GM13976 (cell line): ENCODE results near the gene KIF5B.
"Not testable (repeated sequence)": the region's sequence is repeated elsewhere in the genome, so short reads cannot be mapped to it uniquely, and the experiment has no call there.

Experiments
- DNase-seq: peaks from one replicate; pipeline ENCODE4 v3.0.0; 2012; ENCODE audit warnings: low spot score
- in situ Hi-C: fragments of 300-500 bp; cut with MboI; formaldehyde crosslinking; loops from one replicate; pipeline ENCODE4 v1.12.0; 2022; ENCODE audit warnings: low sequenced_read_pairs, mixed read lengths, inconsistent platforms; ENCODE audit not compliant: unreplicated experiment
- TF ChIP-seq, protein P1 (sequence below): IDR thresholded peaks from 2 replicates; pipeline ENCODE4 v1.5.1; 2012; ENCODE audit warnings: borderline replicate concordance, mild to moderate bottlenecking; ENCODE audit not compliant: insufficient read depth; ENCODE audit errors: extremely low read depth, missing control alignments, control extremely low read depth

KIF5B gene

DNA sequence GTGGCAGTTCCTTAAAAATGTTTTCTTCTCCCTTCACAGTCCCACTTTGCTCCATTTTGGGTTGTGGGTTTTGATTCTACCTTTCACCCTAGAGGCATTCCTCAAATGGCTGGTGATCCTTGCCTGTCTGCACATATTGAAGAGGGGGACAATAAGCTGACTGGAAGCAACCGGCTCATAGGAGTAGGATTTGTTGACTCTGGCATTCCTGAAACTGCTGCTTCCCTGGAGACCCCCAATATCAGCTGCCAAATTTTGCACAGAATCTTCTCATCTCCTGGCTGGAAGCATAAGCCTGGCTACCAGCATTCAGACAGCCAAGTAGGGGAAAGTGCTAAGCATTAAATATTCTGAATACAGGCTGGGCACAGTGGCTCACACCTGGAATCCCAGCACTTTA lies 53.7 kb downstream of the KIF5B start:
- in situ Hi-C loops, result no loop called here
- DNase-seq, result no peak
- TF ChIP-seq, protein P1, sequence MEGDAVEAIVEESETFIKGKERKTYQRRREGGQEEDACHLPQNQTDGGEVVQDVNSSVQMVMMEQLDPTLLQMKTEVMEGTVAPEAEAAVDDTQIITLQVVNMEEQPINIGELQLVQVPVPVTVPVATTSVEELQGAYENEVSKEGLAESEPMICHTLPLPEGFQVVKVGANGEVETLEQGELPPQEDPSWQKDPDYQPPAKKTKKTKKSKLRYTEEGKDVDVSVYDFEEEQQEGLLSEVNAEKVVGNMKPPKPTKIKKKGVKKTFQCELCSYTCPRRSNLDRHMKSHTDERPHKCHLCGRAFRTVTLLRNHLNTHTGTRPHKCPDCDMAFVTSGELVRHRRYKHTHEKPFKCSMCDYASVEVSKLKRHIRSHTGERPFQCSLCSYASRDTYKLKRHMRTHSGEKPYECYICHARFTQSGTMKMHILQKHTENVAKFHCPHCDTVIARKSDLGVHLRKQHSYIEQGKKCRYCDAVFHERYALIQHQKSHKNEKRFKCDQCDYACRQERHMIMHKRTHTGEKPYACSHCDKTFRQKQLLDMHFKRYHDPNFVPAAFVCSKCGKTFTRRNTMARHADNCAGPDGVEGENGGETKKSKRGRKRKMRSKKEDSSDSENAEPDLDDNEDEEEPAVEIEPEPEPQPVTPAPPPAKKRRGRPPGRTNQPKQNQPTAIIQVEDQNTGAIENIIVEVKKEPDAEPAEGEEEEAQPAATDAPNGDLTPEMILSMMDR, result no peak

DNA sequence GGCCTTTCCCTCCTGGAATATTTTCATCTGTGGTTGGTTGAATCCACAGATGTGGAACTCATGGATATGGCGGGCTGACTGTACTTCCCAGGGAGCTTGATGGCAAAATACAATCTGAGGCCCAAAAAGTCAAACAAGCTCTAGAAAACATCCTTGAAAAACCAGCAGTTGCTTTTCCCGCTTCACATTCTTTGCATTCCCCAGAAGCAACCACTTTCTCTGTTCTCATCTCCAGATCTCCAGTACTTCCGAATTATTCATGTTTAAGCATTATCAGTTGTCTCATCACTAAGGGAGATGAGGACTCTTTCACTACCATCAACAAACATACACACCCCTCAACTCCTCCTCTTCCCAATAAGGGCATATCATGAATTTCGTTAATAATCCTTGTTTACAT lies 55.3 kb downstream of the KIF5B start:
- DNase-seq, result no peak
- in situ Hi-C loops, result no loop called here
- TF ChIP-seq, protein P1, result no peak

DNA sequence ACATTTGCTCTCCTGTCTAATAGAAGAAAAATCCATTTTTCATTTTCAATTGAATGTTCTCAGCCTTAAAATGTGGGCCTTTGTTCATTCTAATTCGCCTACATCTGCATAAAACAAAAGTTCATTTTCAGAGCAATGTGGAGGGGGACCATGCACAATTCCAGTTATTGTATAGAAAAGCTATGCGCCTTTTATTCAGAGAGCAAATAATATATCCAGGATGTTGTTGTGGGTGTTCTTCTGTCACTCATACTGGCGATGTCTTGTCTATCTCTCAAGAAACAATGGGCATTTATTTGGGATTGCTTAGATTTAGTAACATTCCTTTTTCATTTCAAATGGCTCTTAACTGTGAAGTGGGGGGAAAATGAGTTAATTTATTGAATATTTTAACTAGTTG lies 56.4 kb downstream of the KIF5B start:
- TF ChIP-seq, protein P1, result no peak
- DNase-seq, result no peak
- in situ Hi-C loops, result no loop called here

DNA sequence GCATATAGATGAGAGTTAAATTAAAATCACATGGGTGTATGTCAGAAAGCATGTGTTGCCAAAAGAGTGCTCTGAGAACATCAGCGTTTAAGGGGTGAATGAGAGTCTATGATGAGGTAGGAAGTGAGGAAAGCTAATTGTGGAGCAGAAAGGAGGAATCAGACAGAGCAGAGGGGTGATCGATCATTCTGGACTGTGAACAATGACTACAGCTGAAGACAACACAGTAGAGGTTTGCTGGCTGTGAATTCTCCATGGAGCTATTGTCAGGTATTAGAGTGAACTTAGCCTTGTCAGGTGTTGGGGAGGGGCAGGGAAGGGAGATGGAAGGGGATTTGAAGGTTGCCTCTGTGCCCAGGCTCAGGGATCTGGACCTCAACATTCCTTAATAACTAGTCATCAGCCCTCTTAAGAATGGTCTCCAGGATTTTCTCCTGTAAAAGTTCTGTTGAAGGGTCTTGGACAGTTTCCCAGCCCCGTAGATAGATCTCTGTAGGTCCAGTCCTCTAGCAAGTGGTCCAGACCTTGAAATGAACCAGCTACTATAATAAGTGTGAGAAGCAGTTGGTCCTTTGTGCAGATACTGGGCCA lies 57.1 kb downstream of the KIF5B start:
- DNase-seq, result no peak
- TF ChIP-seq, protein P1, result no peak
- in situ Hi-C loops, result no loop called here

DNA sequence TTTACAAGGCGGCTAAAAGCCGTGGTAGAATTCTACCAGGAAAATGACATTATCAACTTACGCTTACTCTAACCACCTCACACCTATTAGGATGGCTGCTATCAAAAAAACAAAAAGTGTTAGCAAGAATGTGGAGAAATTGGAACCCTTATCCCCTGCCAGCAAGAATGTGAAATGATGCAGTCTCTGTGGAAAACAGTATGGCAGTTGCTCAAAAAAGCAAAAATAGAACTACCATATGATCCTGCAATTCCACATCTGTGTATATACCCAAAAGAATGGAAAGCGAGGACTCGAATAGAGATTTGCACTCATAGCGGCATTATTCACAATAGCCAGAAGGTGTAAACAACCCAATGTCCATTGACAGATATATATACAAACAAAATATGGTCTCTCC lies 61.3 kb downstream of the KIF5B start:
- in situ Hi-C loops, result no loop called here
- DNase-seq, result no peak
- TF ChIP-seq, protein P1, result no peak

DNA sequence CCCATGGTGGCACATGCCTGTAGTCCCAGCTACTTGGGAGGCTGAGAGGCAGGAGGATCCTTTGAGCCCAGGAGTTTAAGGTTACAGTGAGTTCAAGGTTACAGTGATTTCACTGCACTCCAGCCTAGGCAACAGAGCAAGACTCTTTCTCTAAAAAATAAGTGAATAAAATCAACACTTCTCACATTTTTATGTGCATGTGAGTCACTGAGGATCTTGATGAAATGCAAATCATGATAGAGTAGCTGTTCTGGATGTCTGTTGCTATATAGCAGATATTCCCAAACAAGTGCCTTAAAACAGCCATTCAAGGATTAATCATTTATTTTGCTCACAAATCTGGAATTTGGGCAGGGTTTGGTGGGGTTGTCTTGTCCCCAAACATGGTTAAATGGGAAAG lies 65.3 kb downstream of the KIF5B start:
- TF ChIP-seq, protein P1, result no peak
- DNase-seq, result no peak
- in situ Hi-C loops, result no loop called here

DNA sequence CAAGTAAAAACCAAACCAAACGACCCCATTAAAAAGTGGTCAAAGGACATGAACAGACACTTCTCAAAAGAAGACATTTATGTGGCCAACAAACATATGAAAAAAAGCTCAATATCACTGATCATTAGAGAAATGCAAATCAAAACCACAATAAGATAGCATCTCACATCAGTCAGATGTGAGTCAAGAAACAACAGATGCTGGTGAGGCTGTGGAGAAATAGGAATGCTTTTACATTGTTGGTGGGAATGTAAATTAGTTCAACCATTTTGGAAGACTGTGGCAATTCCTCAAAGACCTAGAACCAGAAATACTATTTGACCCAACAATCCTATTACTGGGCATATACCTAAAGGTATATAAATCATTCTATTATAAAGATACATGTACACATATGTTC lies 68.4 kb downstream of the KIF5B start:
- in situ Hi-C loops, DNase-seq: not testable (repeated sequence)
